Esophagus muscularis mucosa (tissue), 4 donors: ENCODE results near the gene PAK1IP1. TPM values are rescaled to one million over a fixed set of nuclear protein-coding genes. Genes with fewer than 3 reads are reported as not detected.
"Not testable (repeated sequence)": the region's sequence is repeated elsewhere in the genome, so short reads cannot be mapped to it uniquely, and the experiment has no call there.

Experiments
- DNase-seq: peaks from one replicate; pipeline ENCODE4 v3.0.0-alpha.2; 2017; ENCODE audit errors: extremely low spot score
- H3K27ac ChIP-seq, 4 donors: fragments of 200-600 bp; sonication (generic); replicated peaks in 1 of 4; 1 replicate in 3 of 4; 2 replicates in 1 of 4; pipeline ENCODE4 v1.5.1; 2016 to 2019; ENCODE audit warnings: mild to moderate bottlenecking in 1 of 4
- H3K27me3 ChIP-seq, 4 donors: fragments of 200-600 bp; sonication (generic); one replicate each; pipeline versions ENCODE4 v1.5.1 to v1.6.0; 2016 to 2019
- H3K36me3 ChIP-seq, 4 donors: fragments of 200-600 bp; sonication (generic); one replicate each; pipeline ENCODE4 v1.5.1; 2016 to 2019
- H3K4me1 ChIP-seq, 4 donors: fragments of 200-600 bp; sonication (generic); one replicate each; pipeline ENCODE4 v1.5.1; 2016 to 2019
- H3K4me3 ChIP-seq, 4 donors: fragments of 200-600 bp; sonication (generic); 1 replicate in 2 of 4; 2 replicates in 2 of 4; pipeline ENCODE4 v1.5.1; 2016 to 2019; ENCODE audit warnings: mild to moderate bottlenecking in 4 of 4, moderate library complexity in 1 of 4
- H3K9me3 ChIP-seq, 4 donors: fragments of 200-600 bp; sonication (generic); 1 replicate in 3 of 4; 2 replicates in 1 of 4; pipeline ENCODE4 v1.5.1; 2016 to 2019
- EP300 ChIP-seq: sonication (generic); formaldehyde crosslinking; IDR thresholded peaks from one replicate; pipeline ENCODE4 v1.6.1; 2017; ENCODE audit warnings: antibody characterized with exemption
- POLR2A ChIP-seq: fragments of 450-650 bp; IDR thresholded peaks from one replicate; pipeline ENCODE4 v1.6.1; 2017; ENCODE audit warnings: antibody characterized with exemption, moderate library complexity, mild to moderate bottlenecking, low read depth
- POLR2AphosphoS5 ChIP-seq, 2 donors: sonication (generic); formaldehyde crosslinking; IDR thresholded peaks; one replicate each; pipeline ENCODE4 v1.6.1; 2017; ENCODE audit warnings: antibody characterized with exemption in 2 of 2
- WGBS: methylation state at CpG from one replicate; pipeline ENCODE4 v1.1.5; 2018; 5-methylcytosine and 5-hydroxymethylcytosine counted together
- intact Hi-C: fragments of 100-400 bp; cut with DNase I; formaldehyde crosslinking; loops from one replicate; pipeline ENCODE4 v1.15.1; 2023
- small RNA-seq, 3 donors: library from RNA; depleted of rRNA; stranded (forward); fragments of <200 nt; gene quantifications; one replicate each; pipeline ENCODE3, GENCODE V24; 2016
- total RNA-seq, 4 donors: library from RNA; depleted of rRNA; stranded (reverse); fragments of >200 nt; gene quantifications; one replicate each; pipeline versions ENCODE4 v1.1.0 to v1.2.1, GENCODE V29; 2016
- TF ChIP-seq, protein P1 (sequence below), 3 experiments: fragments of 200-600 bp in 2 of 3; fragments of 450-650 bp in 1 of 3; sonication (generic) in 2 of 3; IDR thresholded peaks; one replicate each; pipeline ENCODE4 v1.5.1; 2017 to 2019; ENCODE audit warnings: antibody characterized with exemption in 3 of 3, mild to moderate bottlenecking in 2 of 3, moderate library complexity in 1 of 3

PAK1IP1 gene
- total RNA-seq, 4 donors from 2014 or later, result 9.4 to 17.9 (median 11.4) TPM

DNA sequence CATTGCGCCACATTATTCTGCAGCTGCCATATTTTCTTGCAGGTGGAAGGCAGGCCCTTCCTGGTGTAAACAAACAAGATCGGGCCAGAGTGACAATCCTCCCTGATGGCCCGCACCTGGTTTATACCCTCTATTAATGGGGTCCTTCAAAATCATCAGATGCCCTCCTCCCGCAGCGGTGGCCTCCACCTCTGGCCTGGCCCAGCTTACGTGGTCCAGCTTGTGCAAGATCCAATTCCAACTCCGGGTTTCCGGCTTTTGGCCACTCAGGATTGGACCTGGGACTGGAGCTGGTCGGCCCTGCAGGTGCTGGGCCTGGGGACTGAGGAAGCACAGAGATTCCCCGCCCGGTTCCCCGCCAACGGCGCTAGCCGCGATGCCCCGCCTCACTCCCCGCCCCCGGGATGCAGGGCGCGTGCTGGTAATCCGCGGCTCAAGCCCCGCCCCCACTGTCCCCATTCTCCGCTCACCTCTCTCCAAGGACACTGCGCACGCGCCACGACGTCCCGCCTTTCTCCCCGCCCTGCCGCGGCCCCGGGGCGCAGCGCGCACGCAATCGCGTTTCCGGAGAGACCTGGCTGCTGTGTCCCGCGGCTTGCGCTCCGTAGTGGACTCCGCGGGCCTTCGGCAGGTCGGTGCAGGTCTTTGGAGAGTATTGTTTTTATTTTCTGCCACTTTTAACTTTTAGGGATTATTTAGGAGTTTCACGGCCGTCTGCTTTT lies 52.6 kb downstream of the PAK1IP1 start, which contains the start of gene TMEM14B:
Gene TMEM14B, plus strand, starts transcription at position 555 of the 722 bp plus-strand sequence. CDS start 1,441 bp downstream, outside the sequence.
- intact Hi-C loops, result loop anchor here (2.0 kb wide), 1 partner anchor 25 kb away; the partner anchor contains the start of gene TMEM14C
- TF ChIP-seq POLR2A, result peak; percentile 52
- TF ChIP-seq, protein P1, sequence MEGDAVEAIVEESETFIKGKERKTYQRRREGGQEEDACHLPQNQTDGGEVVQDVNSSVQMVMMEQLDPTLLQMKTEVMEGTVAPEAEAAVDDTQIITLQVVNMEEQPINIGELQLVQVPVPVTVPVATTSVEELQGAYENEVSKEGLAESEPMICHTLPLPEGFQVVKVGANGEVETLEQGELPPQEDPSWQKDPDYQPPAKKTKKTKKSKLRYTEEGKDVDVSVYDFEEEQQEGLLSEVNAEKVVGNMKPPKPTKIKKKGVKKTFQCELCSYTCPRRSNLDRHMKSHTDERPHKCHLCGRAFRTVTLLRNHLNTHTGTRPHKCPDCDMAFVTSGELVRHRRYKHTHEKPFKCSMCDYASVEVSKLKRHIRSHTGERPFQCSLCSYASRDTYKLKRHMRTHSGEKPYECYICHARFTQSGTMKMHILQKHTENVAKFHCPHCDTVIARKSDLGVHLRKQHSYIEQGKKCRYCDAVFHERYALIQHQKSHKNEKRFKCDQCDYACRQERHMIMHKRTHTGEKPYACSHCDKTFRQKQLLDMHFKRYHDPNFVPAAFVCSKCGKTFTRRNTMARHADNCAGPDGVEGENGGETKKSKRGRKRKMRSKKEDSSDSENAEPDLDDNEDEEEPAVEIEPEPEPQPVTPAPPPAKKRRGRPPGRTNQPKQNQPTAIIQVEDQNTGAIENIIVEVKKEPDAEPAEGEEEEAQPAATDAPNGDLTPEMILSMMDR (IDR thresholded peaks at IDR 0.05), result no peak
- peak; percentile 96 to 98 for TF ChIP-seq POLR2AphosphoS5 (IDR thresholded peaks at IDR 0.05)

DNA sequence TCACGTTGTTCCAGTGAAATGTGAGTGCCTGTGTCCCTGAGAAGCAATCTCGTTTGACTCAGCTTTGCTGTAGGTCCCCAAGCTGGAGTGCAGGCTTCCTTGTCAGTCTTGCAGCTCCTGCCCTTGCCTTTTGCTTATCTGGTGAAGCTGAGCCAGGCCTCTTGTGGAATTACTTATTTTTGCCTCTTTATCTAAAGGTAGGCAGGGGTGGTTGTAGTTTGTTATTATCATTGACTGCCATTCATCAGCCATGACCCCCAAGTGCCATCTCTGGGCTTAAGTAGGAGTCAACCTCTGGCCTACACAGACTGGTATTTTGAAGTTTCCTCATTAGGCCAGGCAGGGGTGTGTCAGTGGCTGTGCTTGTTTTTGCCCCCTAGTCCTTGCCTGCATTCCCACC lies 55.0 kb downstream of the PAK1IP1 start:
- TF ChIP-seq, protein P1 (IDR thresholded peaks at IDR 0.05), result no peak
- TF ChIP-seq POLR2A (no peak), EP300 (no peak), POLR2AphosphoS5 (IDR thresholded peaks at IDR 0.05) (no peak)
- Histone ChIP-seq H3K27me3 (no peaks in the 10 kb centered on the region), H3K4me1 (peaks cover 29 to 41% (median 34%) of the 10 kb centered on the region in 4 donors), H3K27ac (no peak overlapping the region), H3K4me3 (no peak overlapping the region), H3K9me3 (no peaks in the 10 kb centered on the region), H3K36me3 (peaks cover 10 to 52% (median 46%) of the 10 kb centered on the region in 4 donors)
- DNase-seq, result no peak
- intact Hi-C loops, result loop anchor here (2.0 kb wide), 1 partner anchor 55 kb away; the partner anchor contains the start of genes C6orf52 and PAK1IP1
- 39% methylated on average over 2 of the region's 2 CpGs for WGBS

More for the DNA sequence above, 52.6 kb downstream of the PAK1IP1 start, which contains the start of gene TMEM14B:
- peaks cover under 1 to 40% (median 25%) of the 10 kb centered on the region in 4 donors for H3K36me3 ChIP-seq
- peak within 1 kb of the TSS; percentile 81 to 88 (median 83) for H3K27ac ChIP-seq
- peak within 1 kb of the TSS; percentile 69 to 86 (median 70) for H3K4me3 ChIP-seq
- 1% methylated on average over 28 of the region's 52 CpGs for WGBS
- H3K4me1 ChIP-seq, result peaks cover 29 to 41% (median 34%) of the 10 kb centered on the region in 4 donors
- peak; percentile 100 for DNase-seq
- H3K27me3 ChIP-seq, result no peaks in the 10 kb centered on the region
- no peaks in the 10 kb centered on the region for H3K9me3 ChIP-seq

DNA sequence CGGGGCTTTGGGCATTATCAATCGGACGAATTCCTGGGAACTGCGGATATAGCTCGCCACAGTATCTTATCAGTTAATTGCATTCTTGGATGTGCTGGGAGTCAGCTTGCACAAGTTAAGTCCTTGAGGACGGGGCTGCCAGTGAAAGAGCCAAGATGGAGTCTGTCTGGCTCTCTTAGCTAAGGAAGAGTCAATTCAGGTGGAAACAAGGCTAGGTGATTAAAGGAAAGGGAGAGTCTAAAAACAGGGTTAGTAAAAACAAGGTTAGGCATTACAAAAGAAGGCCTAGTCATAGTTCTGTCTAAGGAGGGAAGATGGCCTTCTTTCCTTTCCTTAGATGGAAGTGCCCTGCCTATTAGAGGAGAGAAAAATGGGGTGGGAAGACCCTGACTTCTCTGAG lies 55.8 kb downstream of the PAK1IP1 start:
- Histone ChIP-seq H3K36me3 (peaks cover 18 to 60% (median 52%) of the 10 kb centered on the region in 4 donors), H3K4me1 (peaks cover 29 to 41% (median 34%) of the 10 kb centered on the region in 4 donors)
- H3K9me3 ChIP-seq, intact Hi-C loops, H3K27me3 ChIP-seq, H3K4me3 ChIP-seq, H3K27ac ChIP-seq, DNase-seq: not testable (repeated sequence)
- WGBS, result 77% methylated on average over 6 of the region's 6 CpGs

DNA sequence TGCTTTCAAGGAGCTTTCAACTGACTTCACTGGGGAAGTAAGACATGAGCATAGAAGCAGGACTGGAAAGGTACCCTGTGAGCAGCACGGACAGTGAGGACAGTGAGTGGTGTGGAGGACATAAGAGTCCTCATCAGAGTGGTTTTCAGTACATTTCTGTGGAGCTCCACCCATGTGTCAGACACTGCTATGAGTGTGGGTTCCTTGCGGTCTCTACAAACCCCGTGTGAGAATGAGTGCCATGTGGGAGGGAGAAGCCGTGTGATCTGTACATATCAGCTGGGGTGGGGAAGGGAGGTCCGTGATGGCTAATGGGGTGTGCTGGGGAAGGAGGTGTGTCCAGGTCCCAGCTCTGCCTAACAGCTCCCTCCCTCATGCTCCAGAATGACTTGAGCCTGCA lies 57.0 kb downstream of the PAK1IP1 start:
- 80% methylated on average over 5 of the region's 5 CpGs for WGBS
- intact Hi-C loops, H3K27ac ChIP-seq: not testable (repeated sequence)

DNA sequence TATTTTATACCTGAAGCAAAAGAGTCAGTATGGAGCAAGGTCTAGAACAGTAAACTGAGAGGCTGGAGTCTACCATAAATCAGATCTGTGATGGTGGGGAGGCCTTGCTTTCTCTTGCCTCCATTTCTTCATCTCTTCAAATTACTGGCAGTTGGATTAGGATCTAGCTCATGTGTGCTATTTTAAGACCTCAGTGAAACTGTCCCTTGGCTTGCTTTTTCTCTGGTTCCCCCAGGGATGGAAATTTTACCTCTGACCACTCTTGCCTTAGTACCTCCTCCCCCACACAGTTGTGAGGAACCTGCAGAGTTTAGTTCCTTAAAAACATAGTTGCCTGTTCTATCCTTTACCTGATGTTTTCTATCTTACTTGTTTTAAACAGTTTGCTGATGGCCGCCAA lies 61.3 kb downstream of the PAK1IP1 start:
- TF ChIP-seq POLR2AphosphoS5 (IDR thresholded peaks at IDR 0.05) (no peak), POLR2A (no peak), EP300 (no peak)
- no peak for DNase-seq
- Histone ChIP-seq H3K4me3 (no peak overlapping the region), H3K27ac (no peak overlapping the region), H3K4me1 (peaks cover 7 to 16% (median 10%) of the 10 kb centered on the region in 4 donors), H3K9me3 (no peaks in the 10 kb centered on the region), H3K36me3 (peaks cover 21 to 81% (median 63%) of the 10 kb centered on the region in 4 donors), H3K27me3 (no peaks in the 10 kb centered on the region)
- intact Hi-C loops, result no loop called here
- 100% methylated on average over 1 of the region's 1 CpG for WGBS

More for the DNA sequence above, 57.0 kb downstream of the PAK1IP1 start:
- not testable (repeated sequence) for H3K4me3 ChIP-seq, H3K9me3 ChIP-seq, DNase-seq, H3K27me3 ChIP-seq
- Histone ChIP-seq H3K4me1 (peaks cover 28 to 37% (median 32%) of the 10 kb centered on the region in 4 donors), H3K36me3 (peaks cover 21 to 70% (median 61%) of the 10 kb centered on the region in 4 donors)

Small RNA genes lying within 50 kb of the gene (small RNA-seq; reads per million reads assigned to genes)
- gene RF00019 (0 reads per million in 3 donors), gene RNA5SP203 (0 reads per million in 3 donors)

Other genes starting within 250 kb of the PAK1IP1 start
- 10 to 100 TPM; 15.8 to 23.2 (median 19.4) TPM for gene GCNT2, start 173.6 kb upstream of the PAK1IP1 start, total RNA-seq
- gene C6orf52, start 356 bp upstream of the PAK1IP1 start, total RNA-seq, result 1 to 10 TPM in 1 of 4 donors, under 1 TPM in 1, not detected in 2; 0.71 to 1.2 TPM
- 100 to 1,000 TPM in 3 of 4 donors, 10 to 100 TPM in 1; 91.1 to 147 (median 140) TPM for gene TMEM14C, start 28.1 kb downstream of the PAK1IP1 start, total RNA-seq
- gene TMEM14B, start 52.8 kb downstream of the PAK1IP1 start, total RNA-seq, result 10 to 100 TPM; 35.4 to 77.2 (median 66.2) TPM
- under 1 TPM in 2 of 4 donors, not detected in 2; 0.13 to 0.42 TPM for gene MAK, start 143.6 kb downstream of the PAK1IP1 start, total RNA-seq
- gene GCM2, start 187.1 kb downstream of the PAK1IP1 start, total RNA-seq, result not detected
- gene SYCP2L, start 192.1 kb downstream of the PAK1IP1 start, total RNA-seq, result 1 to 10 TPM in 1 of 4 donors, under 1 TPM in 3; 0.13 to 2.9 (median 0.70) TPM